GM19351 (cell line): ENCODE data around the gene KCNQ1.
A peak's percentile ranks its signal among the peaks of the same experiment; 100 is the strongest.

Experiments used
- ATAC-seq: cut with Tn5 transposase; IDR thresholded peaks from one replicate; pipeline ENCODE4 v1.9.1; 2021; ENCODE audit warnings: mild to moderate bottlenecking, moderate library complexity; ENCODE audit not compliant: unreplicated experiment

The KCNQ1 gene

DNA sequence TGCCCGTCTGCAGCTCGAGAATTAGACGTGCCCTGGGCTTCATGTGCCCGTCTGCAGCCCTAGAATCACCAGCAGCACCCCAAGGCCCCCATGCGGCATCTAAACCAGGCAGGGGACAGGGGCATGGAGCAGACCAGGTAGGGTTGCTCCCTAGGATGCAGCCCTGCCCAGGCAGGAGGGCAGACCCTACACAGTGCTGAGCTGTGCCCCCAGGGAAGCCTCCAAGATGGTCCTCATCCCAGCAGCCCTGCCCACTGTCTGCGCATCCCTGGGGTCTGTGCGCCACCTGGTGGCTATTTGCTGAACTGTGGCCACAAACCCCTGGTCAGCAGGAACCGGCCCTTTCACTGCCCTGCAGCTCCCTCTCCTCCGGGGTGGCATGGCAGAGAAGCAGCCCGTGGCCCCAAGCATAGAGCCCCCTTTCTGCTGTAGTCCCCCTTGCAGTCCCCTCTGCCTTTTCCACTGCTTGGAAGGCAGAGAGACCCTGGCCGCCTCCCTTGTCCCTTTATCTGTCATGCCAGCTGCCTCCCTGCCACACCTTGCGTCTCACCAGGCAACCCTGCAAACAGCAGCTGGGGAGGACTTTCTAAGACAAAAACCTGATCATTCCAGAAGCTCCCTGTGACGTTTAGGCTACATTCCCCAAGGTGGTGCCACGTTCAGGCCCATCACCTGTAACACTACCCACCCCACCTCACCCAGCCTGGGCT is 86.6 kb downstream of the KCNQ1 start:
- ATAC-seq, result no peak

- no peak for ATAC-seq
These were observed 87.3 kb downstream of the KCNQ1 start for GRCh38 chr11:2531987-2532703.

DNA sequence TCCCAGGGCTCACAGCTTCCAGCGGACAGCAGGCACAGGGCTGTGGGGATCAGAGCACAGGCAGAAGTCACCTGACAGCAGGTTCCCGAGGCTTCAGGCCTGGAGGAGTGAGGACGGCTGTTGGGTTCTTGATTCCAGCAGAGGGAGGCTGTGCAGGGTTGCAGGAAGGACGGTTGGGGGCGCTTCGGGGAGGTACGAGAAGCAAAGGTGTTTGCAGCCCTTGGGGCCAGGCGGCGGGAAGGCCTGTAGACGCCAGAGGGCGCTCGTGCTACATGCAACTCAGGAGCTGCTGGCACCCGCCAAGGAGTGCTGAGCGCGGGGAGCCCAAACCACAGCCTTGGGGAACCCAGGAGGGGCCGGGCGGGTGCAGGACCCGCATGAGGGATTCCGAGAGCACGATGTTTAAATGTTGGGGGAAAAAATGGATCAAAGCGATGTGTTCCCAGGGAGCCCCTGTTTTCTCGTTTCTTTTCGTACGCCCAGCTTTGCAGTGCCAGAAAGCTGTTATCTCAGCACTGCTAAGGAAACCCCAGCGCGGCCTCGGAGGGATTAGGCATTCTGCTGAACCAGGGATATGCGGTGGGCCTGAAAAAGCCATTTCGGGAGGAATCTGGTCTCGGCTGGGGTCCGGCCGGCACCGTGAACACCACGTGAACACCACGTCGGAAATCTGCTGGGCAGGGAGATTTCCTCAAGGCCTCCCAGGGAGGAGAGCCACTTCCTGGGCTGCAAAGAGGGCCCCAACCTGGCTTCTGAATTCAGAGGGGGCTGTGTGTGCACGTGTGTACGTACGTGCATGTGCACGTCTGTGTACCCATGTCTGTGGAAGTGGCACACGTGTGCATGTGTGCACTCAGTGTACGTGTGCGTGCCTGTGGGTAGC is 88.1 kb downstream of the KCNQ1 start:
- peak; percentile 73 for ATAC-seq

DNA sequence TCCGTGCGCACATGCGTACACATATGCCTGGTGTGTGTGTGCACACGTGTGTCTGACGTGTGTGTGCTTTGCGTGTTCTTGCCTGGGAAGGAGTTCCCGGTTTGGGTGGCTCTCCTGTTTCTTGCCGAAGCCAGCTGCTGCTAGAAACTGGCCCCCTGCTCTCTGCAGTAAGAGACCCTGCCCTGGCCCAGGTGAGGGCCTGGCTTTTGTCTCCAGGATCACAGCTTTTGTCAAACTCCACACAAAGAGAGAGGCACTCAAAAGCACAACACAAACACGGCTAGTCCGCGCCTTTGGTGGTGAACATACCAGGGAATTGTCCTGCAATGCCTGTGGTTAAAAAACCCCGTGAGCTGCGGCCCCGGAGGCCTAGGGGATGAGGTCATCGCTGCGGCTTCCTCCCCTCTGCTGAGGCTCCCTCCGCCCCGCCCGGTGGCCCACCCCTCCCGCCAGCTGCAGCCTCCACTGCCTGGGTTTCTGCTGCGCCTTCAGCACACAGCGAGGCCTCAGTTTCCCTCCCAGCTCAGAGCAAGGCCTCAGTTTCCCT is 88.9 kb downstream of the KCNQ1 start:
- ATAC-seq, result no peak

GRCh38 chr11:2534134-2534956 is 89.5 kb downstream of the KCNQ1 start:
- ATAC-seq, result no peak

- no peak for ATAC-seq
These were observed 90.3 kb downstream of the KCNQ1 start for GRCh38 chr11:2534957-2535672.

DNA sequence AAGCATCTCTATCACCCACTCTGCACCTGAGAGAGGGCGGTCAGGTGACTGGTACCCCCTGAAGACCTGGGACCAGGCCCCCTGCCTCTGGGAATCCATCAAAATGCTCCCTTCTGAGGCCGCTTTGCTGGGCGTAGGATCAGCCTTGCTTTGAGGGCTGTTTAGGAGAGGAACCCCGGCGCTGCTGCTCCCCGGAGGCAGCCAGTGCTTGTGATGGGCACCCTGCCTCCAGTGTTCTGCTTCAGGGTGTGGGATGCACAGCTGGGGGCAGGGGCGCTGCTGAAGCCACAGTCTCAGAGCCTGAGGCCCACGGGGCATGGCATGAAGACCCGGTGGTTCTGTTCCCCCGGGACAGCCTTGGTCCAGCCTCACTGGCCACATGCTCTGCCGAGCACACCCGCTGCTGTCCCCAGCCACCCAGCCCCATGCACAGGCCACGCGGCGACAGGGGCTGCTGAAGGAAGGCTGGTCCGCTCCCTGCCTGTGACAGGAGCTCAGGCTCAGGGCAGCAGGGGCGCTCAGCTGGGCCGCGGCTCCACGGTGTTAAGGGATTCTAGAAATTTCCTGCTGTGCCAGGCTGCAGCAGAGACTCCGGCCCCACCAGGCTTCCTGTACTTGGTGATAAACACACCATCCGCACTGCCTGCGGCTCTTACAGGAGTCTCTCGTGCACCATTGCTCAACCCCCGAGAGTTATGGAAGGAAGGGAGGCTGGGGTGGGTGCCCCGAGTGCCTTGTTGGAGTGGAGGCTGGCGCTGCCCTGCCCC is 91.0 kb downstream of the KCNQ1 start:
- ATAC-seq, result no peak

DNA sequence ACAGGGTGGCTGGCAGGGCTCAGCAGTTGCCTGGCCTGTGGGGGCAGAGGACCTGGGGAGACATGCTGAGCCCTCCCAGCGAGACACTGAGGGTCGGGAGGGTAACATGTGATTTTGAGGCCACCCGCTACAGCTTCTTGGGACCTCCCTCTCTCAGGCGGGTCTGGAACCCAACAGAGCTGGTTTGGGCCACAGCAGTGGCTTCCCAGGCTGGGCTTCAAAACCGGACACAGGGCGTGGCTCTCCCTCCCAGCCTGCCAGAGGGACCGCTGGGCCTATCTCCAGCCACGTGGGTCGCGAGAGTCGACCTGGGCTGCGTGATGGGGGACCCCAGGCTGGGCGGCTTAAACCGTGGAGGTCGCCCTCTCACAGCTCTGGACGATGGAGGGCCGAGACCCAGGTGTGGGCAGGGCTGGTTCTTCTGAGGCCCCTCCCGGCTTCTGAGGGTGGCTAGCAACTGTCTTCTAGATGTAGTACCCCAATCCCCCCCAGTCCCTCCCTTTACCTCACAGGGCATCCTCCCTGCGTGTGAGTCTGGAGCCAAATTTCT is 91.7 kb downstream of the KCNQ1 start:
- ATAC-seq, result no peak

DNA sequence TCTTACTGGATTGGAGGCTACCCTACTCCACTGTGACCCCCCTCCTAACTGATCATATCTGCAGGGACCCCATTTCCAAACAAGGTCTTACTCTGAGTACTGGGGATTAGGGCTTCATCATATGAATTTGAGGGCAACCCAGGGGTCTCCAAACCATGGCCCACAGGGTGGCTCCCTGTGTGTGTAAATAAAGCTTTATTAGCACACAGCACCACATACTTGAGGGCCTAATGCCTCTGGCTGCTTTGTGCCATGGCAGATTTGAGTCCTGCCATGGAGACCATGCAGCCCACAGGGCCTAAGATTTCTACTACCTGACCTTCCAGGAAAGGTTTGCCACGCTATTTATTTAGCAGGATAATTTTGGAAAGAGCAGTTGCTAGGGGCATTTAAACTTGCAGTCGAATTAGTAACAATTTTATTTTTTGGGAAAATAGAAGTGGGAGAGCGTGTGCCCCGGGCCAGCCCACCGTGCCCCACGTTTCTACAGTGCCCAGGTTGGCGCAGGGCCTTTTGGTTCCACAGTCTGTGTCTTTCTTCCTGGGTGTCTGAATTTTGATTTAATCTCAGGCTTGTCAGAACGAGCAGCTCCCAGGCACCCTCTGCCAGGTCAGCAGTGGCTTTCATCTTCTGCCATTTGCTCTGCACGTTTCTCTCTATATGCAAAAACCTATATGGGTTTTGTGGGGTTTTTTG is 92.3 kb downstream of the KCNQ1 start:
- no peak for ATAC-seq

DNA sequence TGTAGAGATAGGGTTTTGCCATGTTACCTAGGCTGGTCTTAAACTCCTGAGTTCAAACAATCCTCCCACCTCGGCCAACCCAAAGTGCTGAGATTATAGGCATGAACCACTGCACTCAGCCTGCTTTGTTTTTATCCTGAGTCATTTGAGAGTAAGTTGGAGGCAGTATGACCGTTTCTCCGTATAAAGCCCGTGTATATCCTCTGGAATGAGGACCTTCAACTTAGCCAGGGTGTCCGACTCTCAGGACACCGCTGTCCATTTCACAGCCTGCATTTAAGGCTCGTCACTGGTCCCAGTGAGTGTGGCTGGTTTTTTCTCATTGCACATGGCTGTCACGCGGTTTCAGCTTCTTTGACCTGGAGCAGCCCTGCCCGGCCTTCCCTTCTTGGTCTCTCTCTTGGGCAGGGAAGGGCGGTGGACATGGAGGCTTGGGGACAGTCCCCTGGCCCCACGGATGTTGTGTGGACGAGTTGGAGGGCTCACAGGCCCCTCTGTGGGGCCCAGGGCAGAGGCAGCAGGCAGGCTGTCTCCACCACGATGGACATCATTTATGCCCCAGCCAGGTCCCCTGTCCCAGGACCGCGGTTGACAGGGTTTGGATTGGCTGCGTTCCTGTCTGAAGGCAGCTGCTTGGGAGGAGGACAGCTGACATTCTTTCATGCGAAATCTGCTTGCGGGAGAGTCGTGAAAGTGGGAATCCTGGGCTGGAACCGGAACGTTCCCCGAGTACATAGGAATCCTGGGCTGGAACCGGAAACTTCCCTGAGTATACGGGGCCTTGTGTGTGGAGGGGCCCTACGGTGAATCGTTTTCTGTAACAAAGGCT is 93.3 kb downstream of the KCNQ1 start:
- ATAC-seq, result no peak

GRCh38 chr11:2538951-2539350 is 94.1 kb downstream of the KCNQ1 start:
- ATAC-seq, result no peak

GRCh38 chr11:2539371-2540222 is 94.8 kb downstream of the KCNQ1 start:
- ATAC-seq, result no peak

DNA sequence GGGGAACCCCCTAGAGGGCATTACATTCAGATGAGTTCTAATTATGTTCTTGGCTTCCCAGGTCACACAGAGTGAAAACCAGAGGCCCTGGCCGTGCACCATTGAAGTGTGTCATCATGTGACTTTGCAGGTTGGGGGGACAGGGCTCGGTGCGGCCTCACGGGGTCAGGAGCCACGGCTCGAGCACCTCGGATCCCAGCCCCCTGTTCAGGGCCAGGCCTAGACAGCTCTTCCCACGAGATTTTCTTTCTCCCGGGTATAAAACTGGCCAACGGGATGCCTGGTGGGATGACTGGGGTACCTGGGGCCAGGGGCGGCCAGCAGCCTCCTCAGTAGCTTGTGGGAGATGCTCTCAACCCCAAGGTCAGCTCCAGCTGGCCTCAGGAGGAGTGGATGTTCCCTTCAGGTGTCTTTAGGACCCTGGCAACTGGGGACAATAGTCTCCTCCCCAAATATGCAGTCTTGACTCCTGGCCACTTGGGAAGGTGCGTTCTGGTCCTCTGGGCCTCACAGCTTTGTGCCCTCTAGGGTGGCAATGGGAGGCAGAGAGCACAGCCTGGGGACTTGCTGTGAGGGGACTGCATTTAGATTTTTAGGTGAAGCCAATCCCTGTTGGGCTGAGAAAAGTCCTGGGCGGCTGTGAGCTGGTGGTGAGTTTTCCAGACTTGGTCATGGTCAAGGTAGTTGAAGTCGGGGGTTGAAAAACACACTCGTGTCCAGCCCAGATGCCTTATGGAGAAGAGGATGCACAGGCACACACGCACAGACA is 95.6 kb downstream of the KCNQ1 start:
- no peak for ATAC-seq

- ATAC-seq, result no peak
These were observed 96.3 kb downstream of the KCNQ1 start for GRCh38 chr11:2540992-2541680.

DNA sequence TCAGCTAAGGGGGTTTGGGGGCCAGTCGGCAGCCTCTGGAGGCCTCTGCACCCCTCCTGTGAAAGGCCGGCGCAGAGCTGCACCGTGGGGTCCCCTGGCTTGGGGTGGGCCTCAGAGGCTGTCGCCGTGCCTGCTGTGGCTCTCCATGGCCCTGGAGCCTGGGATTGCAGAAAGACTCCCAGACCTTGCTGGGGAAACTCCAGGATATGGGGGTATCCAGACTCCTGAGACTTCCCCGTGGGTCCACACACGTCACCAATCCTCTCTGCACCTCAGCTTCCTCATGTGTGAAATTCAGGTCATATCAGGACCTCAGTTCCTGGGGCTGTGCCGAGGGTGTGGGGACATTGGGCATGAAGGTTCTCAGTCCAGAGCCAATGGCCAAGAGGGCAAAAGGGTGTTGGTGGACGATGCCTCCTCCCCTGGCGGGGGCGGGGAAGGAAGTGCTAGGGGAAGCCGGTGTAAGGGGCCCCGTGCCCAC is 97.1 kb downstream of the KCNQ1 start:
- ATAC-seq, result no peak
